HAP-1 (cell line): ENCODE results near the gene NACAD.

ENCODE experiments used
- DNase-seq, 2 experiments: peaks; one replicate each; pipeline ENCODE4 v3.0.0-alpha.2; 2016 to 2020; ENCODE audit warnings: low spot score in 2 of 2
- H3K27me3 ChIP-seq: fragments of 250-450 bp; sonication (Bioruptor Pico); 2 replicates; pipeline ENCODE4 v1.5.1; 2020; ENCODE audit warnings: low read depth, mild to moderate bottlenecking, moderate library complexity
- H3K36me3 ChIP-seq: fragments of 250-450 bp; sonication (Bioruptor Pico); replicated peaks from 2 replicates; pipeline ENCODE4 v1.5.1; 2020; ENCODE audit warnings: mild to moderate bottlenecking
- H3K4me1 ChIP-seq: fragments of 250-450 bp; sonication (Bioruptor Pico); 2 replicates; pipeline ENCODE4 v1.5.1; 2020; ENCODE audit warnings: mild to moderate bottlenecking
- H3K4me3 ChIP-seq: fragments of 250-450 bp; sonication (Bioruptor Pico); 2 replicates; pipeline ENCODE4 v1.5.1; 2020; ENCODE audit warnings: mild to moderate bottlenecking, moderate library complexity
- H3K9me3 ChIP-seq: fragments of 250-450 bp; sonication (Bioruptor Pico); 2 replicates; pipeline ENCODE4 v1.5.1; 2020; ENCODE audit warnings: mild to moderate bottlenecking, moderate library complexity
- in situ Hi-C: fragments of 300-500 bp; cut with MboI; formaldehyde crosslinking; loops from 3 replicates; pipeline ENCODE4 v1.14.3; 2020; ENCODE audit warnings: low sequenced_read_pairs, inconsistent platforms, mixed read lengths

Gene NACAD

GRCh38 chr7:45107356-45107755, 18.6 kb upstream of the NACAD start:
- in situ Hi-C loops = loop anchor here (25.0 kb wide), 2 partner anchors 270 to 520 kb away; partner anchors contain the start of genes H2AZ2 and TMED4
- Histone ChIP-seq H3K4me1 (peaks cover 5% of the 10 kb centered on the region), H3K36me3 (peaks cover 79% of the 10 kb centered on the region), H3K9me3 (no peaks in the 10 kb centered on the region), H3K4me3 (no peak overlapping the region), H3K27me3 (no peaks in the 10 kb centered on the region)
- DNase-seq = no peak

GRCh38 chr7:45106820-45107219, 18.1 kb upstream of the NACAD start:
- H3K27me3 ChIP-seq = no peaks in the 10 kb centered on the region
- no peak for DNase-seq
- peaks cover 5% of the 10 kb centered on the region for H3K4me1 ChIP-seq
- H3K4me3 ChIP-seq = no peak overlapping the region
- H3K9me3 ChIP-seq = no peaks in the 10 kb centered on the region
- peaks cover 84% of the 10 kb centered on the region for H3K36me3 ChIP-seq
- in situ Hi-C loops = loop anchor here (25.0 kb wide), 2 partner anchors 270 to 520 kb away; partner anchors contain the start of genes H2AZ2 and TMED4

GRCh38 chr7:45105588-45106188, 16.9 kb upstream of the NACAD start:
- in situ Hi-C loops = loop anchor here (25.0 kb wide), 2 partner anchors 268 to 518 kb away; partner anchors contain the start of genes H2AZ2 and TMED4
- no peaks in the 10 kb centered on the region for H3K9me3 ChIP-seq

GRCh38 chr7:45104844-45105587, 16.2 kb upstream of the NACAD start:
- peak in 1 of 2 experiments; percentile 5 for DNase-seq
- in situ Hi-C loops = loop anchor here (25.0 kb wide), 2 partner anchors 268 to 518 kb away; partner anchors contain the start of genes H2AZ2 and TMED4
- Histone ChIP-seq H3K9me3 (no peaks in the 10 kb centered on the region), H3K27me3 (no peaks in the 10 kb centered on the region), H3K4me1 (peaks cover 4% of the 10 kb centered on the region), H3K4me3 (no peak overlapping the region), H3K36me3 (peaks cover 96% of the 10 kb centered on the region)

More at GRCh38 chr7:45105588-45106188, 16.9 kb upstream of the NACAD start:
- Histone ChIP-seq H3K27me3 (no peaks in the 10 kb centered on the region), H3K4me3 (no peak overlapping the region), H3K4me1 (peaks cover 5% of the 10 kb centered on the region), H3K36me3 (peaks cover 89% of the 10 kb centered on the region)
- DNase-seq = no peak

GRCh38 chr7:45103958-45104843, 15.4 kb upstream of the NACAD start:
- no peaks in the 10 kb centered on the region for H3K9me3 ChIP-seq
- peaks cover 100% of the 10 kb centered on the region for H3K36me3 ChIP-seq
- no peak overlapping the region for H3K4me3 ChIP-seq
- no peaks in the 10 kb centered on the region for H3K27me3 ChIP-seq
- peaks cover under 1% of the 10 kb centered on the region; the same call in 1 of the 2 replicates for H3K4me1 ChIP-seq
- in situ Hi-C loops = loop anchor here (25.0 kb wide), 2 partner anchors 267 to 517 kb away; partner anchors contain the start of genes H2AZ2 and TMED4
- peak in 1 of 2 experiments; percentile 5 for DNase-seq

- peak in 1 of 2 experiments; percentile 5 for DNase-seq
- Histone ChIP-seq H3K4me3 (no peak overlapping the region), H3K9me3 (no peaks in the 10 kb centered on the region), H3K36me3 (peaks cover 92% of the 10 kb centered on the region), H3K4me1 (no peaks in the 10 kb centered on the region), H3K27me3 (no peaks in the 10 kb centered on the region)
- in situ Hi-C loops = loop anchor here (25.0 kb wide), 2 partner anchors 266 to 516 kb away; partner anchors contain the start of genes H2AZ2 and TMED4
Measured at GRCh38 chr7:45102785-45103712, 14.3 kb upstream of the NACAD start.

GRCh38 chr7:45101748-45102147, 13.0 kb upstream of the NACAD start:
- in situ Hi-C loops = loop anchor here (25.0 kb wide), 2 partner anchors 264 to 514 kb away; partner anchors contain the start of genes H2AZ2 and TMED4
- Histone ChIP-seq H3K36me3 (peaks cover 79% of the 10 kb centered on the region), H3K9me3 (no peaks in the 10 kb centered on the region), H3K27me3 (no peaks in the 10 kb centered on the region), H3K4me1 (no peaks in the 10 kb centered on the region), H3K4me3 (no peak overlapping the region)
- no peak for DNase-seq

- Histone ChIP-seq H3K9me3 (no peaks in the 10 kb centered on the region), H3K36me3 (peaks cover 70% of the 10 kb centered on the region), H3K4me1 (no peaks in the 10 kb centered on the region), H3K4me3 (no peak overlapping the region), H3K27me3 (no peaks in the 10 kb centered on the region)
- no peak for DNase-seq
- in situ Hi-C loops = loop anchor here (25.0 kb wide), 2 partner anchors 264 to 514 kb away; partner anchors contain the start of genes H2AZ2 and TMED4
Measured at GRCh38 chr7:45100761-45101480, 12.2 kb upstream of the NACAD start.

- Histone ChIP-seq H3K4me1 (no peaks in the 10 kb centered on the region), H3K4me3 (no peak overlapping the region), H3K9me3 (no peaks in the 10 kb centered on the region), H3K36me3 (peaks cover 62% of the 10 kb centered on the region), H3K27me3 (no peaks in the 10 kb centered on the region)
- in situ Hi-C loops = loop anchor here (25.0 kb wide), 2 partner anchors 263 to 513 kb away; partner anchors contain the start of genes H2AZ2 and TMED4
- no peak for DNase-seq
Measured at GRCh38 chr7:45099891-45100760, 11.4 kb upstream of the NACAD start.

GRCh38 chr7:45098983-45099839, 10.4 kb upstream of the NACAD start:
- in situ Hi-C loops = no loop called here
- no peak overlapping the region for H3K4me3 ChIP-seq
- H3K36me3 ChIP-seq = peaks cover 53% of the 10 kb centered on the region
- H3K4me1 ChIP-seq = no peaks in the 10 kb centered on the region
- no peaks in the 10 kb centered on the region for H3K27me3 ChIP-seq
- H3K9me3 ChIP-seq = no peaks in the 10 kb centered on the region
- DNase-seq = no peak

- H3K4me3 ChIP-seq = no peak overlapping the region
- DNase-seq = no peak
- in situ Hi-C loops = no loop called here
- H3K36me3 ChIP-seq = no peaks in the 10 kb centered on the region
- 0 out of 2 replicates have a peak, but pooled peaks cover 6% of the 10 kb centered on the region for H3K4me1 ChIP-seq
- 0 out of 2 replicates have a peak, but pooled peaks cover 4% of the 10 kb centered on the region for H3K27me3 ChIP-seq
- no peaks in the 10 kb centered on the region for H3K9me3 ChIP-seq
Measured at GRCh38 chr7:45092931-45093235, 4.1 kb upstream of the NACAD start.
